Measurements from ENCODE around the gene RELN.
"Not testable (repeated sequence)": the region's sequence is repeated elsewhere in the genome, so short reads cannot be mapped to it uniquely, and the experiment has no call there.

The RELN gene

DNA sequence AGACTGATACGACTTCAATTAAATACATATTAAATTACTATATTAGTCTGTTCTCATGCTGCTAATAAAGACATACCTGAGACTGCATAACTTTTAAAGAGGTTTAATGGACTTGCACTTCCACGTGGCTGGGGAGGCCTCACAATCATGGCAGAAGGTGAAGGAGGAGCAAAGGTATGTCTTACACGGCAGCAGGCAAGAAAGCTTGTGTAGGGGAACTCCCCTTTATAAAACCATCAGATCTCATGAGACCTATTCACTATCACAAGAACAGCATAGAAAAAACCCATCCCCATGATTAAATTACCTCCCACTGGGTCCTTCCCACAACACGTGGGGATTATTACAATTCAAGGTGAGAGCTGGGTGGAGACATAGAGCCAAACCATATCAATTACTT lies 92.6 kb downstream of the RELN start:
- not testable (repeated sequence) for DNase-seq

DNA sequence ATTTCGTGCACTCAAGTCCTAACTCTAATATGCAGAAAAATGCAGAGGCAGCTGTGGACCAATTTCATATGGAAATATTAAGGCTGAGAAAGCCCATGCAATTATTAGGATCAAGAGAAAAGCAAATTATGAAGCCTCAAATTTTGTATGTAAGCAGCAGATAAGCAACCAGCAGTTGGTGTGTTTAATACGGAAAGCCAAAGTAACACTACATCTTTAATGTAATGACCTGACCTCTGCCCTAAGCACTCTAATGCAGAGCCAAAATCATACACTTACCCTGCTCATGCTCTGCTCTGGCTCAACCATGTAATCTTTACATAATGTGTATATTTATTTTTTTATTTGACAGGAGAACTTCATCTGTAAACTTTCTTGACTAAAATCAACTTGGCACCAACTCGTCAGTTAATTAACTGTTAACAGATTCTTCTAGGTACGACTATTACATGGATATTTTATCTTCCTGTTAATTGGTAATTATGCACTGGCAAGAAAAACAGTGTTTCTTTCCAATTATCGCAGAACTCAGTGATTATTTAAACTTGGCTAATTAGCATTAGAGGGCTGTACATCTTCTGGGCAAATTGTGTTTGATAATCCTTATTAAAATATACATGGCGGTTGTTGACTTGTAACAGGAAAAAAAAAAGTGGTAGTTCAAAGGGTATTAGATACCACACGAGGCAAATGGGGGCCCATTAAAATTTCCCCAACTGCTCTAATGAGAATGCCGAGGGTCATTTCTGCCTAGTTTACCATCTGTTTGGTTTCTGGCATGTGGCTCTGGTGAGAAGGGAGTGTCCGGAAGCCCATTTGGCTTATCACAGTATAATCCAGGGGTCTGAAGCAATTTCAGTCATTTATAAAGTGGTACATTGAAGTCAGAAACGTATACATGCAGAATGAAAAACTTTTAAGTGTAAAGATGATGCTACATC lies 94.5 kb downstream of the RELN start:
- no peak for DNase-seq

DNA sequence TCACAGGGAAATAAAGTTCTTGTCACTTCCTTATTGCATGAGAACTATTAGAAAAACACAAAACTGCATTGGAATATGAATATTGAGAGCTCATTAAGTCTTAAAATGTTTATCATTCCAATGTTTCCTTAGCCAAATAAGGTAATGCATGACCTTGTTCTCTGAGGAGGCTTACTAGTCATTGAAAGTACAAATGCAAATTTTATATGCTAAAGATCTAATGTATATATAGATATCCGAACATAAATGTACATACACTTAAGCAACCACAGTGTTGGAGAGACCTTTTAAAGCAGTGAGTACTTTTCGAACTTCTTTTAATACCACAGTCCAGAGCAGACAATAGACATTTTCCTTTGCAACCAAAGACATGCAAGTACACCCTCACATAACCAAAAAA lies 96.1 kb downstream of the RELN start:
- DNase-seq: no peak

DNA sequence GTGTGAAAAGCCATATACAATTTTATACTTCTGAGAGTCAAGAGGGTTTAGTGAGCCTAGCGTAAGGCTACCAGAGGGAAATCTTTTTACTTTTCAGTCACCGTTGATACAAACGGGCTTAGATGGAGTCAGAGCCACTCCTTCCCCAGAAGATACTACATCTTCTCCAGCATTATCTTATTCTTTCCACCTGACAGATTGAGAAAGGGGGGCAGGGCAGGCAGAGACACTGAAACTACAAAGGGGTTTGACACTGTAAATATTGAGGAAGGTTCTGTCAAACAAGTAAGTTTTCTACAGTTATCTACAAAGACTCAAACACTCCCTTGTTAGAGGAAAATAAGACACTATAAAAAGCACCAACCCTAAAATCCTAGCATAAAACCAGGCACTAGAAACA lies 100.0 kb downstream of the RELN start:
- DNase-seq: no peak

DNA sequence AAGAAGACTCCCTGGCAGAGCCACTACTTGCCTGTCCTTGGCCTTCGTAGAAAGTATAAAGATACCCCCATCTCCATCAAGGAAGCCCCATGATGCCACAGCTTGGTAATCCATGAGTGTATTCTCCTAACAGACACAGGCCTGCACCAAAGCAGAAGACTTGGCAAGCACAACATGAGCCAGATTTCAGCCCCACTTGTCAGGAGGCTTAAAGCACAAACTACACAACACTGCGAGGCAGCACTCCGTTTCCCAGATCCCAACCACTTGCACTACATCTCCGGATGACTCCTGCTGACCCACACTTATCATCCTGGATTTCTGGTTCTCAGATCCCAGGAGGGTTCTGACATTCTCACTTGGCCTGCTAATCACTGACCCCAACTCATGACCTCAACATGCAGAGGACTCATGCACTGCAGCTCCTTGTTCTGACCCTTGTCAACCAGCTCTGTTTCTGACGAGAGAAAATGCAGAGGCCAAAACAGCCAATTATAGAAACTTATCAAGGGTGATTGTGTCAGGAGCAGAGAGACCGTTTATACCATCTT lies 100.8 kb downstream of the RELN start:
- DNase-seq: no peak

DNA sequence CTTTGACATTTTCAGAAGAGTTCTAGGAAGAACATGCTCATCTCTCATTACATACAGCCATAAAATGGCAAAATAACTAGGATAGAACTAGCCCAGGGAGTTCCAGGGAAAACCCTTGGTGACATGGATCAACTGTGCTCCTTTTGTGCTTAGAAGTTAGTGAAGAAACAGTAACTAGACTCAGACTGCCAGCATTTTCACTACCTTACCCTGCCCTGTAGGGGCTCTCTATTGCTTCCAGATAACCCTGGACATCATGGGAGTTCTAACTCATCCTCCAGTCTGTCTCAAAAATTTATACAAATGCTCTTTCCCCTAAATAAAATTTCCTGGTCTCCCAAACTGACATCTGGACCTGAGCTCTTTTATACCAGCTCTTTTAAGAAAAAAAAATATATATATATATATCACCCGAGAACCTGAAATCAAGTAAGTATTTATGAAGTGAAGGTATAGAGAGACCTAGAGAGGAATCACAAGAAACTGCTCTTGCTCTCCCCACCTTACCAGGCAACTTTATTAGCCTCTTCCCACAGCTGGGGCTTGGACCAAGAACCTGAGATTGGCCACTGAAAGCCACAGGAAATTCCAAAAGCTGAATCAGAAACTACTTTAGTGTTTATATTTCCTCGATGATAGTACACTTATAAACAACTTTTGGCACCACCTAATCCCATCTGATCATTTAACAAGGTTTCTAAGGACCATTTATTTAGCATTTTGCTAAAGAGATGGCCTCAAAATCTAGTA lies 101.4 kb downstream of the RELN start:
- DNase-seq: no peak

DNA sequence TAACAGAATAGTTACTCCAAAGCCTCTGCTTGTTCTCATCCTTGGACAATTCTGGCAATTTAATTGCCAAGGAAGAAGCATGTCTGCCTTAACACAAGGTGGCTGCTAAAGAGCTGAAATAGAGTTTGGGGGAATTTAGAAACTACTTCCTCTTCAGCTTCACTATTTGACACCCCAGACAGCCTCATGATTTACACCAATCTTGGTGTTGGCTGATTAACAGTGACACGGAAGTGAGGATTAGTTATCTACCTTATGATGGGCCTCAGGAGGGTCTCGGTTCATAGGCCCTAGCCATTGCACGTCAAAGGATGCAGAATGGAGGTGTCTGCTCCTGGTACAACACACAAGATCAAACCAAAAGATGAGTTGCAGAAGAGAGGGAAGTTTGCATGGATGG lies 102.4 kb downstream of the RELN start:
- DNase-seq: no peak

DNA sequence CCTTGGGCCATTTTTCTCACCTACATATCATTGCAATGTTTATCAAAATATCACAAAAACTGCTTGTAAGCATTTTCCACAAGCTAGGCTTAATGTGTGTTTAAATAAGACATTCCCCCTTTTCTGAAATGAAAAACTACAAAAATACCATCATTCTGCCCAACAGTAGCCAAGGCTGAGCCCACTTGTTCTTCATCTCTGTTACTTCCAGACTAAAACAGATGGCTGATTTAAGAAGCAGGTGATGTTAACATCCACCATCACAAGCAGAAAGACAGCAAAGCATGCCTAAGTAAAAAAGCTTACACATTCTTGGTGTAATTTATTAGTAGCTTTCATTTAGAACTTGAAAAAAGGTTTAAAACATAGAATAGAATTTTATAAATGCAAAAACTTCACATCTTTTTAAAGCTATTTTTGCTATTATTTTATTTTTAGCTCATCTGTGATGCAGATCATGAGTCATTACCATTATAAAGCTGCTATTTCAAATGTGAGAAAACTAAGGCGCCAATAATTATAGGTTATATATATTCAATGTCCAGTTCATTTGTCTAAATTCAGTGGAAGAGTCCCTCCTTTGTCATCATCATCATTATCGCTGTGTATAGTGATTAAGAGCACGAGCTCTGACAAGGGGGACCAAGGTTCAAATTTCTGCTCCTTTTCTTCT lies 109.4 kb downstream of the RELN start:
- no peak for DNase-seq

DNA sequence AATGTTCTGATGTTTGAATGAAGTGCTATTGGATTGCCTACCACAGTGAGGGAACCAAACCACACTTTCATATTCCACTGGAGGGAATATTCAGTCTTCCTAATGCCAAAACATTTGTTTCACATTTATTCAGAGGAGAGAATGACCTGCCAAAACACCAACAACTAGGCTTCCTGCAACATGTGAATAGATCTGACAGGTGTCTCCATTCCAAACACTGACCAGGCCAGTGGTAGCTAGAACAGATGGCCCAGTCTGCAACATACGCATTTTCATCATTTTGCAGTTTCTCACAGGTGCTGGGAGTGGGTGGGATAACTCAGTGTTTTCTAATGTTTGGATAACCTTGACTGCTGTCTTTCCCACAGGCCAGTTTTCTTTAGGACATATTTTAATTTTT lies 110.0 kb downstream of the RELN start:
- DNase-seq: no peak

DNA sequence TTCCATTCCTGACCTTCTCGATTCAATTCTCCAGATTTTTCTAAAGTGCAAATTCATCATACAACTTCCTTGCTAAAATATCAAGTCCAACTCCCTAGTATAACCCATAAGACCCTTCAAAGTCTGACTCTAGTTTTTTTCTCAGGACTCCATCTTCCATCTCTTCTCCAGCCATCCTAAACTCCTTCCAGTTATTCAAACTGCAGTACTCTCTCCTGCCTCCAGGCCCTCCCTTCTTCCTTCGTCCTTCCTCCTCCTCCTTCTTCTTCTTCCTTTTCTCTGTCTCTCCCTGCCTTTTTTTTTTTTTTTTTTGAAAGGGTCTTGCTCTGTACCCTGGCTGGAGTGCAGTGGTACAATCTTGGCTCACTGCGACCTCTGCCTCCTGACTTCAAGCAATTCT lies 111.9 kb downstream of the RELN start:
- DNase-seq: no peak

DNA sequence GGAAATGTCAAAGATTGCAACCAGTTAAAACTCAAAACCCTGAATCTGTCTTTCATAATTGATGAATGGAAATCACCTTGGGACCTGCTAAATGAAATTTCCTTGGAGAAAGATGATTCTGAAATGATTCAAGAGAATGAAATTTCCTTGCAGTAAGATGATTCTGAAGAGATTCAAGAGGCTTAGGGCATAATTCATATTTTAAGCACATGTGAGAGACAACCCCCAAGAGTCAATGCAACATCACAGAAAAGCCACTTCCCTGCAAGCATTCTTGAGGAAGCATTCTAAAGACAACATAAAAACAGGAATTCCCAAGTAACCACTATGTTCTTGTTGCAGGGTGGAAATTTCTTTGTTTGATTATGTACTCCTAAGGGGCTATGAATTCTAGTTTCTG lies 113.7 kb downstream of the RELN start:
- no peak for DNase-seq

DNA sequence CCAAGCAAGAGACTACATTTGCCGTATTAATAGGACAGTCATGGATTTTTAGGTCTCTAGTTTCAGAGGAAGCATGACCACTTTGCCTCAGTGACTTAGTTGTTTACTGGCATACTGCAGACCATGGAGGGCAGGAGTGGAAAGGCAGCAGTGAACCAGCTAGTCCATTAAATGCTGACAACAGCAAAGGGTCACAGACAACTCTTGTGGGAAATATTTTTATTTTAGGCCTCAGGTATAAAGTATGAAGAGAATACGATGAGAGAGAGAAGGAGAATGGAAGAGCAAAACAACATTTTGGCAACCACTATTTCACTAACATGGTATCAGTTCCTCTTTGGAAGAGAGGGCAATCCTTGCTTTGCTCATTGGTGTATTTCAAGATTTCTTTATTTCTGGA lies 118.0 kb downstream of the RELN start:
- DNase-seq: no peak

DNA sequence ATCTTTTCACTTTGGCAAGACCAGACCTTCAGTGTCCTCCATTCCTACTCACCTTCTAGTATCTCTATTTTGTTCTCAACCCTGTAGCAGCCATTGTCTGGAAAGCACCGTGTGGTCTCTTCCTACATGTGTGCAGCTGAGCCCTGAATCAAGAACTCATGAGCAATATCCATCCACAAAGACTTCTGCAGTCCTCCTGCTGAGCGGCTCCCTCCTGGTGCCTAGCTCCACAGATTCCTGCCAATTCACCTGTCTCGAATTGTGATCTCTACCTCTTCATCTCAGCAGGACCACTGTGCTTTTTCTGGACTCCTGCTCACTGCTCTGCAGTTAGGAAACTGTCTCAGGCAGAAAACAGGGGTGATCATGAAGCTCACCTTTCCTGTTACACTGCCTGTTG lies 118.8 kb downstream of the RELN start:
- no peak for DNase-seq

DNA sequence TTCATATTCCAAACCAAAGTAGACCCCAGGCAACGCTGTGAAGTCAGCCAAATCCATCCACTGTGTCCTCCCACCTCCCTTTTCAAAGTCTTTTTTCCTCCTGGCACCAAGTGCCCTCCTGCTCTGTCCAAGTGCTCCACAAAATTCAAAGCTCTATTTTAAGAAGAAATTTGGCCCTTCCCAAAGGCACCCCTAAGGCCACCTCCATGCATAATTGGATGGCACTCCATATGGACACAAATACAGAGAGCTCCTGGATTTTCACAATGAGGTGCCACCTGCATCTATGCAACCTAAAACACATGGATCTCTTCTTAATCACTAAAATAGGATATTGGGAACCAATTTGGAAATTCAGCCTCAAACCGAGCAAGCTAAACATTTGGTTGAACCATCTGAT lies 121.6 kb downstream of the RELN start:
- no peak for DNase-seq

DNA sequence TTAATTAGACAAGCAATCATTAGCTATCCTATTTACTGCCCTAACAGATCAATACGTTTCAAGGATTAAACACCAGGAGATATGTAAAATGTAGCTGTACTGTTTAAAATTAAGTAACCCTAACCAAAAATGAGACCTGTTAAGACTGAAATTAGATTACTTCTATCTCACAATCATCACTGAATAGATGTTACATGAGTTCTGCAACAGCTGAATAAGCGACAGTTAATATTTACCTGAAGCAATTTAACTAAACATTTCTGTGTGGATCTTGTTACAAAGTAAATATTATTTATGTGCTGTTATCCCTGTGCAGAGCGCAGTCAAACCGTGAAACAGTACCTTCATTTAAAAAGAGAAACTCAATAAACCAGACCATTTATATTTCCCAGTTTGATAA lies 122.5 kb downstream of the RELN start:
- DNase-seq: no peak

DNA sequence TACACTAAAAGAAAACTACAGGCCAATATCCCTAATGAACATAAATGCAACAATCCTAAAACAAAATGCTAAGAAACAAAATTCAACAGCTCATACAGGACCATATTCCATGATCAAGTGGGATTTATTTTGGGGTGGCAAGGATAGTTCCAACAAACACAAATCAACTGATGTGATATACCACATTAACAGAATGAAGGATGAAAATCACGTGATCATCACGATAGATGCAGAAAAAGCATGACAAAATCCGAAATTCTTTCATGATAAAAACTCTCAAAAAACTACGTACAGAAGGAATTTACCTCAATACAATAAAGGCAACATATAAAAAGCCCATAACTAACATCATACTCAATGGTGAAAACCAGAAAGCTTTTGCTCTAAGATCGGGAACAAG lies 124.0 kb downstream of the RELN start:
- no peak for DNase-seq

DNA sequence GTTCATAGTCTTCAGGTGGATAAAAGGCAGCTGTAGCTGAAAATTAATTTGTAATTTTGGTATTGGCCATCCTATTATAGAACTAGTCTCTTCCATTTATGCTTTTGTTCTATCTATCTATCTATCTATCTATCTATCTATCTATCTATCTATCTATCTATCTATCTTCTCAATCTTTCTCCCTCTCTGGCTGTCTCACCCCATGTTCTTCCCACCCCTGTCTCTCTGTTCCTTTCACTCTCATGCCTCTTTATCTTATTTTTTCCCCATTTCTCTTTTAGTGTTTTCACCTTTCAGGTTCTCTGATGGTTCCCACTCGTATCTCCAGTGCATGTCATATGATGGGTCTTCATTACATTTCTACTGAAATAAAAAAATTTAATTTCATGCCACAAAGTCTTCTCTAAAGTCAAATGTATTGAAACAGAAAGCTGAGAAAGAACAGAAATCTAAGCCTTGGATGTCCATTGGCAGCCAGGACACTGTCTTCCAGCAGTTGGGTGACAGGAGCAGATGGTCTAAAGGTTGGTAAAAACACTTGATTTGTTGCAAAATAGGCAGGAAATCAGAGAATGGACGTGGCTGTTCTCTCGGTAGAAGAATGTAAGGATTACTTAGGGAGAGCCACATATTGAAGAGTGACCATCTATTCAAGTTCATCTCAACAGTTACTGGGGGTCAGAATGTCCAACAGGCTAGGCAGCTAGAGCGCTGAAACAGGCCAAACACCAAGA lies 127.0 kb downstream of the RELN start:
- no peak for DNase-seq

DNA sequence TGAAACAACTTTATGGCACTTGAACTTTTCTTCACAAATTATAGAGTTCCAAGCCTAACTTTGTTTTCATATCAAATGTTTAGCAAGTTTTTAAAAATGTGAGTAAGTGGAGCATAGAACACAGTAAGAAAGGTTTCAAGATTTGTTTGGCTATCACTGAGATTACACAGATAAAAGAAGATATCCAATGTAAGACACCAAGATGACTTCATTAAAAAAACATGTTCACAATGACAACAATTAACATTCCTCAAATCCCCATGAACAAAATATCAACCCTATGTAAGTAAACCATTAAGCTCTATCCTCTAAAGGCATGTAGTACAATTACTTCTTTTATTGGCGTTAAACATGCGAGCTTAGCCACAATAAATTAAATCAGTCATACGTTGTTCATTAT lies 129.7 kb downstream of the RELN start:
- DNase-seq: no peak

DNA sequence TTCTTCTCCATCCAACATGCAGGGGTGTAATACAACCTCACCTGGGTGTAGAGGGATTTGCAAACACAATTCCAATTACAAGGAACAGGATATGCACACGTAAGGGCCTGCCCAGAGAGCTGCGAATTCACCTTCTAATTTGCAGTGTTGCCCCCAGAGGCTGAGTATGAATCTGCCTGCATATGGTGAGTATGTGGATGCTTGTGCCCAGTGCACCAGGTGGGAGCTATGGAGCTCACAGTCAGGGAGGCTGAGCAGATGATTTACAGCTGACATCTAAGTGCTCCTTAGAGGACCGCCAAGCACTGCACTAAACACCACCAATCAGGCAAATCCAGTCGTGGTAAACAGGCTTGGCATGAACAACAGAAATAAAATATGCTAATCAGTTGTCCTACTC lies 132.0 kb downstream of the RELN start:
- no peak for DNase-seq

DNA sequence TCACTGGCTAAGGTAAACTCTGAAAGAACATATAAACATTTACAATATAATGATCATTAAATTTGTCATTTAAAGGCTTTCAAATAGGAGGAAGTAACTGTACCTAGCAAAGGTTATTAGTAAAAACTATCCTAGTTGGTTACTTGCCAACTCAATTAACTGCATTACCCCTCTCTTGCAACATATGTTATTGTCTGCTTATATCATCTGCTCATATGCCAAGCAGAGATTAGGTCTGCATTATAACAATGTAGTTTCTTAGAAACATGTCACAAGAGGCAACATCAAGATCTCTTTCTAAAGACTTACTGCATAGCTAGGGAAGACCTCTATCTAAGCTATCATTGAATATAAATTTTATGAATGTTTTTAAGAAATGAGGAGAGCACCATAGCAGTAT lies 132.5 kb downstream of the RELN start:
- DNase-seq: no peak

DNA sequence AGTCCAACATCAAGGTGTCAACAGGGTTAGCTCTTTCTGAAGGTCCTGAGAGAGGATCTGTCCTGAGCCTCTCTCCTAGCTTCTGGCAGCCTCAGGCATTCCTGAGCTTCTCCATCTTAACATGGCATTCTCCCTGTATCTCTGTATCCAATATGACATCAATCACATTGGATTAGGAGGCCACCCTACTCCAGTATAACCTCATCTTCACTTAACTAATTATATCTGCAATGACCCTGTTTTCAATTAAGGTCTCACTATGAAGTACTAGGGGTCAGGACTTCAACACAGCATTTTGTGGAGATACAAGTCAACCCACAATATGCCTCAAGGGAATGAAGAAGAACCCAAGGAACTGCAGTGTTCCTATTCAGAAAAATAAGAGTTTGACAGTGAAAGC lies 133.8 kb downstream of the RELN start:
- no peak for DNase-seq

All from hypothalamus (tissue), 51 donors.